Measurements from ENCODE around the gene COPB1.

Gene COPB1

GRCh38 chr11:14519917-14520746 lies 20.5 kb upstream of the COPB1 start, which contains the start of gene PSMA1:
TSS of gene PSMA1 (minus strand) at chr11:14520386. CDS start at chr11:14520299, 87 bp downstream.
- peak within 1 kb of the TSS; percentile 92 for H3K4me3 ChIP-seq (ENCODE audit: low read depth, low read length)
- peak; percentile 84 for DNase-seq (ENCODE audit: low read depth)

DNA sequence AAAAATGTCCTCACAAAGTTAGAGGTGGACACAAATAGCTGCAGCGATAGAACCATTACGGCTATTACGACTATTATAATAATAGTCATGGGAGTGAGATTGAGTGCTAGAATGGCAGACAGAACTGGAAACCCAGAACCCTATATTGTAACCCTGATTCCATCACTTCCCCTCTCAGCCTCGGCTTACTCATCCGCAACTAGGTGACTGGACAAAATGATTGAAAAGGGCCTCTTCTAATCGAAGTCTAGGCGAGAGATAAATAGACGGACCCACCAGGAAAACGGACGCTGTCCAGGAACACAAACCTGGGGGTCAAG lies 19.9 kb upstream of the COPB1 start:
- no peak for DNase-seq (ENCODE audit: low read depth)
- peak overlapping the region; percentile 92 for H3K4me3 ChIP-seq (ENCODE audit: low read depth, low read length)

- DNase-seq (ENCODE audit: low read depth) = no peak
- peak overlapping the region; percentile 92 for H3K4me3 ChIP-seq (ENCODE audit: low read depth, low read length)
Observed at GRCh38 chr11:14518820-14519219, 19.2 kb upstream of the COPB1 start.

- no peak overlapping the region for H3K4me3 ChIP-seq (ENCODE audit: low read depth, low read length)
Observed at GRCh38 chr11:14513800-14514199, 14.2 kb upstream of the COPB1 start.

GRCh38 chr11:14506532-14506931 lies 6.9 kb upstream of the COPB1 start:
- no peak overlapping the region for H3K4me3 ChIP-seq (ENCODE audit: low read depth, low read length)

More at GRCh38 chr11:14513800-14514199, 14.2 kb upstream of the COPB1 start:
- DNase-seq (ENCODE audit: low read depth) = no peak

DNA sequence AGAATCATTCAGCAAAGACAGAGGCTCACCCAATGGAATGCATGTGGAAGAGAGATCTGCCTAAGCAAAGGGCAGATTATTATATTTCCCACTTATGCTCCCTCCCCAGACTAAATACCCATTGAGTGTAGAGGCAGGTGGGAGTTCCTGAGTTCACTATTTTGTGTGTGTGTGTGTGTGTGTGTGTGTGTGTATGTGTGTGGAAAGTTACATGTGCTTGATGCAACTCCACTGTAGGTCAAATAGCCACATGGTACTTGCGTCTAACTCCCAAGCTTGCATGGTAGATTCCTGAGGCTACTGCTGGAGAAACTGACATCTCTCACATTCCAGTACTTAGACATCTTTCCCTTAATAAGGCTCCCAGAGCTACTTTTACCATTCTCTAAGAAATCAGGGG lies 3.4 kb upstream of the COPB1 start:
- DNase-seq (ENCODE audit: low read depth) = no peak
- H3K4me3 ChIP-seq (ENCODE audit: low read depth, low read length) = no peak overlapping the region

More at GRCh38 chr11:14506532-14506931, 6.9 kb upstream of the COPB1 start:
- no peak for DNase-seq (ENCODE audit: low read depth)

- DNase-seq (ENCODE audit: low read depth) = no peak
Observed at GRCh38 chr11:14502039-14502438, 2.4 kb upstream of the COPB1 start.

GRCh38 chr11:14500181-14500651 lies 605 bp upstream of the COPB1 start:
- peak; percentile 25 for DNase-seq (ENCODE audit: low read depth)
- peak overlapping the region; percentile 88 for H3K4me3 ChIP-seq (ENCODE audit: low read depth, low read length)

More at GRCh38 chr11:14502039-14502438, 2.4 kb upstream of the COPB1 start:
- H3K4me3 ChIP-seq (ENCODE audit: low read depth, low read length) = no peak overlapping the region

DNA sequence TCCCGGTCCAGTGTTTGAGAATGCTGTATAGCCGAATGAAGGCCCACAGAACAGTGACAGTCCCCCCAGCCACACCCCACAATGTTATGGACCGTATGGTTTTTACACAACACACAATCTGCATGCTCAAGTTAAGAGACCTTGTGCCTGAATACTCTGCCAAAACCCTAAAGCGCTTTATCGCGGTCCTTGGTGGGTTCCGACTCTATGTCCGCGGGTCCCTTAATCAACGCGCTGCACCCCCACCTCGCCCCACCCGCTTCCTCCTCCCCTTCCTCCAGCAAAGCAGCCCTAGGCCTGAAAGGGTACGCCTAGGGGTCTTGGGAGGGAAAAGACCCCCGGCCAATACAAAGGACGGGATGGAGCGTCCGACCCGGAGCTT lies 442 bp downstream of the COPB1 start:
- DNase-seq (ENCODE audit: low read depth) = no peak
- H3K4me3 ChIP-seq (ENCODE audit: low read depth, low read length) = peak overlapping the region; percentile 88

GRCh38 chr11:14480716-14481115 lies 18.9 kb downstream of the COPB1 start:
- no peak overlapping the region for H3K4me3 ChIP-seq (ENCODE audit: low read depth, low read length)
- DNase-seq (ENCODE audit: low read depth) = no peak

DNA sequence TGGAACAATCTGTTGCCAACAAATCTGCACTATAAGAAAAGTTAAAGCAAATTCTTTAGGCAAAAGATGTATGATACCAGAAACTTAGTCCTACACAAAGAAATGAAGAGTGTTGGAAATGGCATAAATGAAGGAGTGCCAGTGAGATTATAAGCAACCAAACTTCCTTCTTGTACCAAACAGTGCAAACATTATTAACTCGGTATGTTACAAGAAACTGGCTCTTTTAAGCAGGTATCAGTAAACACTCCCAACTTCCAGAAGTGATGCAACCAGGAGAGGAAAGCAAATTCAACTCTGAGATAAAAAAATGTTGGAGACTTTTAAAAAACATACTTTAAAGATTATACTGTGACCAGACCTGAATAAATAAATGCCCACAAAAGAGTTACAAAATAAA lies 28.5 kb downstream of the COPB1 start:
- H3K4me3 ChIP-seq (ENCODE audit: low read depth, low read length) = no peak overlapping the region
- DNase-seq (ENCODE audit: low read depth) = no peak

DNA sequence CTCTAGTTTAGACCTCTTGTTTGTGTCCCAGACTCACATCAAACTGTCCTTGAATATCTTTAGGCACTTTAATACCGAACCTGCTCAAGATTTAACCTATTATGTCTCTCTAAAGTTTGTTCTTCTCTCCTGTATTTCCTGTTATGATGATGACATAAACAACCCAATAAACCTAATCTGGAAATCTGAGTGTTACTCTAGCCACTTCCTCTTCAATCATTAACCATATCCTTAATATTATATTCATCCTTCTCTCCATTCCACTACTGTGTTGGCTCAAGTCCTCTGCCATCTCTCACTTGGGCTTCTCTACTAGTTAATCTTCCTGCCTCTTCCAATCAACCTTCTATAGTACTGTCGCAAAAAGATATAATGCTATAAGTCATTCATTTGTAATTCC lies 36.0 kb downstream of the COPB1 start:
- H3K4me3 ChIP-seq (ENCODE audit: low read depth, low read length) = no peak overlapping the region
- no peak for DNase-seq (ENCODE audit: low read depth)

DNA sequence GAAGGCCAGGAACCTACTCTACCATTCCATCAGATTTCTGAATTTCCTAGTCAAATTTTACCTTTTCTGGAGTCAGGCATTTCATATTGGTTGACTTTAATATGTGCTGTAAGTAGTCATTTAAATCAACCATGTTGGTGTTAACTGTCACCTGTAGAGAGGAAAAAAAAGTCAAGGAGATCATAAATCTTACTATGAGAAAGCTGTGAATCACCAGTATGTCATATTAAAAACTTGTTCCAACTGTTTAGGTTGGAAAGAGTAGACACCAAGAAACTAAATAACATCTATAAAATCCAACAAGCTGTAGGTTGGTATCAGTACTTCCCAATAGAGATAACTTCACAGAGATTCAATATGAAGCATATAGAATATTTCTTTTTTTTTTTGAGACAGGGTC lies 39.5 kb downstream of the COPB1 start:
- no peak for DNase-seq (ENCODE audit: low read depth)
- no peak overlapping the region for H3K4me3 ChIP-seq (ENCODE audit: low read depth, low read length)

DNA sequence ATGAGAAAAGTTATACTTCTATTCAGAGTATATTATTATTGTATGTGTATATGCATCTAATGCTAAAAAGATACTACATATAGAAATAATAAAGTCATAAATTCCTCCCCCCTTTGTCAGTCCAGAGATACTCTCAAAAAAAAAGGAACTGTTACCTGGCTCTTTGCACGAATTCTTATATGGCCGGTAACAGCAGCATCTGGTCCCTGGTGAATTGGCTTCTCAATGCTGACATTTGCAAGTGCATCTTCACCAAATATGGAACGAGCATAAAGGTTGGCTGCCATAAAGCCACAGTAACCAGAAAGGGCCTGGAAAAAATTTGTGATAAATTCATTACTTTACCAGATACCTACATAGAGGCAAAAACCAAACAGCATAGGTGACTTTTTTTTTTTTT lies 41.2 kb downstream of the COPB1 start:
- H3K4me3 ChIP-seq (ENCODE audit: low read depth, low read length) = no peak overlapping the region
- no peak for DNase-seq (ENCODE audit: low read depth)

- H3K4me3 ChIP-seq (ENCODE audit: low read depth, low read length) = no peak overlapping the region
- no peak for DNase-seq (ENCODE audit: low read depth)
Observed at GRCh38 chr11:14455648-14456430, 43.8 kb downstream of the COPB1 start.

DNA sequence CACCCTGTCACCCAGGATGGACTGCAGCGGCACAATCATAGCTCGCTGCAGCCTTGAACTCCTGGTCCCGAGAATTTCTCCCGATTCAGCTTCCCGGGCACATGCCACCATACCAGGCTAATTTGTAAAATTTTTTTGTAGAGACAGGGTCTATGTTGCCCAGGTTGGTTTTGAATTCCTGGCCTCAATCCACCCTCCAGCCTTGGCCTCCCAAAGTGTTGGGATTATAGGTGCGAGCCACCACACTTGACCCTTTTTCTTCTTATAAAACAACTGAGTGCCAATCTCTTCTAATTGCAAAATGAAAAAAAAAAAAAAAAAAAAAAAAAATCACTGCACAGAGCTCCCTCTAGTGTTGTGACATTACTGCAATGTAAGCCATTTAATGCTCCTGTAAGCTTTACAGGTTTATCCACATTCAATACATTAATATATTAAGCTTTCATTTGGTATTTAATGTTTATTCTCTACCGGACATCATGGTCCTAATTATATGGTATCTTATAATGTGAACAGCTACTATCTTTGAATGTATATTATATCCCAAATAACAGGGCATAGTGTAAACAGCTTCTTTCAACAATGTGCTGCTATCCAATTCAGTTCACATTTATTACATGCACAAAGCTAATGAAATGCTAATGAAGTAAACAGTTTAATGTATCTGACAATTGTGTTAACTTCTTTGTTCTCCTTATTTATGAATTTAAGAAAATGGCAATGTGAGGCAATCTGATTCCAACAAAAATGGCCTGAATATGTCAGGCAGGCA lies 44.6 kb downstream of the COPB1 start:
- H3K4me3 ChIP-seq (ENCODE audit: low read depth, low read length) = no peak overlapping the region
- no peak for DNase-seq (ENCODE audit: low read depth)

- DNase-seq (ENCODE audit: low read depth) = no peak
Observed at GRCh38 chr11:14451825-14452224, 47.8 kb downstream of the COPB1 start.

DNA sequence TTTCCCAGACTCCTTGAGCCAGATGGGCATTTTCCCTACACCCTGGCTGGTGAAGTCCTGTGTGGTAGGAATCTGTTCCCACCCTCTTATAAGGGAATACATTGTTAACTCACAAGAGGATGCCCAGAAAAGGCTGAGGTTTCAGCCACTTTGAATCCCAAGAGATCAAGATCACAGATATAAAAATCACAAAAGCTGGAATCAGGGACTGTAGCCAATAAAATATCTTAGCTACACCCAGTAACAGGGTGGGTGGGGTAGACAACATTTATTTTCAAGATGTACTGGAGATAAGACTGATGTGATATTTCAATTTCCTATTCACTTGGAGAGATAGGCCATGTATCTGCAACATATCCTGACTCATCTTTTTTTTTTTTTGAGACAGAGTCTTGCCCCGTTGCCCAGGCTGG lies 50.3 kb downstream of the COPB1 start:
- no peak for DNase-seq (ENCODE audit: low read depth)
- H3K4me3 ChIP-seq (ENCODE audit: low read depth, low read length) = no peak overlapping the region

More at GRCh38 chr11:14451825-14452224, 47.8 kb downstream of the COPB1 start:
- no peak overlapping the region for H3K4me3 ChIP-seq (ENCODE audit: low read depth, low read length)

DNA sequence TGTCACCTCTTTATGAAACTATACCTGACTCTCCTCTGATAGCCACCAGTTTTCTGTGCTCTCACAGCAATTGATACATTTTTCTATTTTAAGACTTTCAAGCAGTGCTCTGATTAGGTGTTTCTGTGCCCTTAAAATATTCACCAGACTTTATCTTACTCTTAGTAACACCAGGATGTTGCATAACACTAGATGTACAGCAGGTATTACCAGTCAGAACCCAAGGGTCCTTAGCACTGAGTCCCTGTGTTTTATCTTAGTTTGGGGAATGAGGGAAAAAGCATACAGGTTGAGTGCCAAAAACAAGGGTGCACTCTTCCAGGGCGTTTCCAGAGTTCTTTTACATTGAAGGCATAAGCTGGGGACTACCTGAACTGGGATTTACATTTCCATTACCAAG lies 51.4 kb downstream of the COPB1 start:
- DNase-seq (ENCODE audit: low read depth) = no peak
- no peak overlapping the region for H3K4me3 ChIP-seq (ENCODE audit: low read depth, low read length)

- no peak for DNase-seq (ENCODE audit: low read depth)
- H3K4me3 ChIP-seq (ENCODE audit: low read depth, low read length) = no peak overlapping the region
Observed at GRCh38 chr11:14446701-14447169, 52.9 kb downstream of the COPB1 start.
